ENCODE data around the gene NTSR1. TPM values are rescaled to one million over a fixed set of nuclear protein-coding genes. Genes with fewer than 3 reads are reported as not detected.

The NTSR1 gene
- total and polyA plus RNA-seq, 7 donors, result 0.01 to 0.08 (median 0.05) TPM; not detected in 3

- WGBS, 3 donors, result 84 to 91% (median 91%) methylated on average over 10 of the region's 10 CpGs
- no peak for DNase-seq
Observed at GRCh38 chr20:62811720-62812119, 103.1 kb downstream of the NTSR1 start.

More at GRCh38 chr20:62811720-62812119, 103.1 kb downstream of the NTSR1 start:
- intact Hi-C loops (cut with DNase I), result no loop called here
- Histone ChIP-seq H3K27ac (no peak overlapping the region), H3K4me3 (no peak overlapping the region), H3K27me3 (ENCODE audit: insufficient read depth in 3 of 3, low read length in 2 of 3) (peaks cover 0 to 23% (median 14%) of the 10 kb centered on the region in 3 donors), H3K9me3 (no peaks in the 10 kb centered on the region), H3K36me3 (ENCODE audit: insufficient read depth in 1 of 2, low read depth in 1 of 2) (peaks cover 2 to 63% of the 10 kb centered on the region in 2 donors), H3K4me1 (peaks cover 11% of the 10 kb centered on the region)
- no peak for TF ChIP-seq CTCF (IDR thresholded peaks at IDR 0.05)
- no peak for ATAC-seq

Other genes starting within 250 kb of the NTSR1 start
- under 1 TPM in 2 of 4 donors, not detected in 2; 0.13 to 0.14 TPM for gene GATA5, start 232.8 kb upstream of the NTSR1 start, total RNA-seq
- under 1 TPM in 2 of 3 donors, not detected in 1; 0.01 to 0.03 TPM for gene GATA5, start 232.8 kb upstream of the NTSR1 start, polyA plus RNA-seq
- gene SLCO4A1, start 66.3 kb upstream of the NTSR1 start, total RNA-seq, result 10 to 100 TPM in 1 of 4 donors, 1 to 10 TPM in 3; 5.3 to 12.8 (median 8.7) TPM
- gene SLCO4A1, start 66.3 kb upstream of the NTSR1 start, polyA plus RNA-seq, result 10 to 100 TPM in 2 of 3 donors, 1 to 10 TPM in 1; 9.8 to 38.5 (median 17.5) TPM
- gene MRGBP, start 87.6 kb downstream of the NTSR1 start, total RNA-seq, result 1 to 10 TPM; 5.1 to 7.2 (median 5.7) TPM
- 10 to 100 TPM in 1 of 3 donors, 1 to 10 TPM in 2; 6.5 to 11.4 (median 7.8) TPM for gene MRGBP, start 87.6 kb downstream of the NTSR1 start, polyA plus RNA-seq
- 10 to 100 TPM; 17.3 to 20.9 (median 19.4) TPM for gene OGFR, start 96.0 kb downstream of the NTSR1 start, total RNA-seq
- gene OGFR, start 96.0 kb downstream of the NTSR1 start, polyA plus RNA-seq, result 10 to 100 TPM; 11.6 to 21.6 (median 15.5) TPM
- under 1 TPM in 3 of 4 donors, not detected in 1; 0.27 to 0.67 (median 0.40) TPM for gene COL9A3, start 108.2 kb downstream of the NTSR1 start, total RNA-seq
- under 1 TPM; 0.51 to 0.86 (median 0.67) TPM for gene COL9A3, start 108.2 kb downstream of the NTSR1 start, polyA plus RNA-seq
- gene TCFL5, start 153.0 kb downstream of the NTSR1 start, total RNA-seq, result 1 to 10 TPM; 3.6 to 5.2 (median 4.1) TPM
- 1 to 10 TPM; 2.3 to 4.3 (median 2.8) TPM for gene TCFL5, start 153.0 kb downstream of the NTSR1 start, polyA plus RNA-seq
- gene DIDO1, start 217.7 kb downstream of the NTSR1 start, total RNA-seq, result 10 to 100 TPM; 23.0 to 32.4 (median 27.9) TPM
- gene DIDO1, start 217.7 kb downstream of the NTSR1 start, polyA plus RNA-seq, result 10 to 100 TPM in 2 of 3 donors, 1 to 10 TPM in 1; 10.0 to 23.9 (median 12.7) TPM
- 10 to 100 TPM; 12.8 to 14.9 (median 14.3) TPM for gene GID8, start 229.3 kb downstream of the NTSR1 start, total RNA-seq
- gene GID8, start 229.3 kb downstream of the NTSR1 start, polyA plus RNA-seq, result 10 to 100 TPM in 2 of 3 donors, 1 to 10 TPM in 1; 7.3 to 15.9 (median 14.2) TPM
- 1 to 10 TPM in 1 of 4 donors, under 1 TPM in 3; 0.32 to 1.0 (median 0.92) TPM for gene SLC17A9, start 243.9 kb downstream of the NTSR1 start, total RNA-seq
- under 1 TPM; 0.59 to 0.88 (median 0.69) TPM for gene SLC17A9, start 243.9 kb downstream of the NTSR1 start, polyA plus RNA-seq